GM19438 (cell line): Measurements from ENCODE around the gene NT5C2.

Experiments
- ATAC-seq: cut with Tn5 transposase; IDR thresholded peaks from one replicate; pipeline ENCODE4 v1.9.1; 2021; ENCODE audit warnings: low read depth; ENCODE audit not compliant: unreplicated experiment

Gene NT5C2

GRCh38 chr10:103125323-103126267, 67.5 kb downstream of the NT5C2 start:
- peak; percentile 85 for ATAC-seq

GRCh38 chr10:103124420-103125096, 68.5 kb downstream of the NT5C2 start:
- ATAC-seq: no peak

GRCh38 chr10:103123282-103124024, 69.6 kb downstream of the NT5C2 start:
- no peak for ATAC-seq

GRCh38 chr10:103120977-103121735, 71.9 kb downstream of the NT5C2 start:
- no peak for ATAC-seq

GRCh38 chr10:103120546-103120945, 72.5 kb downstream of the NT5C2 start:
- ATAC-seq: no peak

- no peak for ATAC-seq
These were observed 75.8 kb downstream of the NT5C2 start for GRCh38 chr10:103117247-103117646.

GRCh38 chr10:103114876-103115275, 78.2 kb downstream of the NT5C2 start:
- no peak for ATAC-seq

GRCh38 chr10:103111918-103112877, 80.9 kb downstream of the NT5C2 start:
- peak; percentile 59 for ATAC-seq

- peak; percentile 83 for ATAC-seq
These were observed 81.8 kb downstream of the NT5C2 start for GRCh38 chr10:103111031-103111917.

- no peak for ATAC-seq
These were observed 82.7 kb downstream of the NT5C2 start for GRCh38 chr10:103110407-103110806.

GRCh38 chr10:103109821-103110220, 83.3 kb downstream of the NT5C2 start:
- ATAC-seq: no peak

- no peak for ATAC-seq
These were observed 86.5 kb downstream of the NT5C2 start for GRCh38 chr10:103106539-103106938.

- no peak for ATAC-seq
These were observed 87.6 kb downstream of the NT5C2 start for GRCh38 chr10:103105462-103105861.

- ATAC-seq: no peak
These were observed 88.4 kb downstream of the NT5C2 start for GRCh38 chr10:103104721-103105120.

- no peak for ATAC-seq
These were observed 89.1 kb downstream of the NT5C2 start for GRCh38 chr10:103103989-103104388.

- ATAC-seq: no peak
These were observed 90.9 kb downstream of the NT5C2 start for GRCh38 chr10:103102195-103102594.

- ATAC-seq: no peak
These were observed 92.5 kb downstream of the NT5C2 start for GRCh38 chr10:103100620-103101019.

GRCh38 chr10:103098240-103098639, 94.8 kb downstream of the NT5C2 start:
- no peak for ATAC-seq
